Peyer's patch (tissue), 4 donors: ENCODE results near the gene PYGO2.

Experiments
- CTCF ChIP-seq, 6 experiments: fragments of 450-650 bp in 4 of 6; fragments of 200-600 bp in 2 of 6; sonication (generic) in 1 of 6; IDR thresholded peaks; one replicate each; pipeline ENCODE4 v1.5.1; 2017 to 2019; ENCODE audit warnings: antibody characterized with exemption in 6 of 6, mild to moderate bottlenecking in 3 of 6, moderate library complexity in 1 of 6
- POLR2A ChIP-seq, 2 donors: fragments of 450-650 bp; IDR thresholded peaks; one replicate each; pipeline ENCODE4 v1.5.1; 2017; ENCODE audit warnings: antibody characterized with exemption in 2 of 2, mild to moderate bottlenecking in 2 of 2, moderate library complexity in 2 of 2

DNA sequence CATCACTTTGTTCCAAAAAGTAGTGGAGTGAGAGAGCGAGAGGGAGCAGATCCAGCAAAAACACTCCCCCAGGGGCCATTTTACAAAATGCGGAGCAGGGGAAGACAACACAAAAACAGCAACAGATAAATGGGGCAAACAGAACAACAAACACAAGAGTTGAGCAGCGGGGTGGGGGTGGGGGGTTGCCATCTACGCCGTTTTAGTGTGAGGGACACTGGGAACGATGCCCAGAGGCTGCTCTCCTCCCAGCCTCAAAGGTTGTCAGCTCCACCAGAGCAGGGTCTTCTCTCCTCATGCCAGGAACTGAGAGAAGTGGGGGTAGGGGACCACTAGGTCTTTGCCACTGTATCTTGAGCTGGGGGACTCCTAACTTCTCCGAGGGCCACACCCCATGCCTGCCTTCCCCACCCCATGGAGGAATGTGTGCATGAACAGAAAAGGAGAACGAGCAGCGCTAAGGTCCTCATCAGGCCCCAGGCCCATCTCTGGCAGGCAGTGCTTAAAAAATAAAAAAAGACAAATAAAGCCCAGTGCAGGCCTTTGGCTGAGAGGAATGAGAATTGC is 4.4 kb downstream of the PYGO2 start:
- TF ChIP-seq CTCF (IDR thresholded peaks at IDR 0.05) = no peak
- TF ChIP-seq POLR2A (IDR thresholded peaks at IDR 0.05) = no peak
